ENCODE measurements around the gene DIP2C.

The DIP2C gene

DNA sequence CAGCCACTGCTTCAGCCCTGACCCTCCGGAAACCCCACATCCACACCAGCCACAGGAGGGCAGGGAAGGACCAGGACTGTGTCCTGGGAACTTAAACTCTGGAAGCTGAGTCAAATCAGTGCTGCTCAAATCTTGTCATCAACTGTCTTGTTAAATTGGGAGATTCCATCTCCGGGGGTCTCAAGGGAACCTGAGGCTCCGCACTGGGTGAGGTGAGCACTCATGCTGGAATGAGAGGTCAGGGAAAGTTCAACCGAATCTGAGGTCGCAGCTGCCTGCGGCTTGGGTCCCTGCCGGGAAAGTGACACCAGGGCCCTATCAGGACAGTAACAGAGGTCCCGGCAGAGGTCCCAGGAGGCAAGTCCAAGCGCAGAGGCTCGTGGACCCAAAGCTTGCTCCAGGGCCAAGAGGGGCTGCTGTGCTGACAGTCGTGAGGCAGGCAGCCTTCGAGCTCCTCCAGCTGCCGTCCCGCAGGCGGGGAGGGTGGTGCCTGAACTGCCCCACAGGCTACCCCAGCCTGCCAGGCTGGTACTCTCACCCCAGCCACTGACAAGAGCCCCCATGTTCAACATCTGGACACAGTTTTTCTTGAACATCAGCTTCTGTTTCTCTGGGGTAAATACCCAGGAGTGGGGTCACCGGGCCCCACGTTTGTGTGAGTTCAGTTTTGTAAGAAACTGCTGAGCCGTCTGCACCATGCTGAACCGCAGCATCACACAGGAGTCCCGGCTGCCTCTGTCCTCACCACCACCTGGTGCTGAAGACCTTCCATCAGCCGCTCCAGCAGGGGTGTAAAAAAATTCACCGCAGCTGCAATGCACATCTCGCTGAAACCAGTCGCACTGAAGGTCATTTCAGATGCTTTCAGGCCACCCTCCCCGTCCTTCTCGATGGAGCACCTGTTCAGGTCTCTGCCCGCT, 101.0 kb downstream of the DIP2C start:
- Histone ChIP-seq H3F3A (ENCODE audit: low read depth) (no peaks in the 10 kb centered on the region), H3K4me2 (ENCODE audit: low read depth, low read length, poor library complexity, severe bottlenecking) (no peak overlapping the region), H3K9ac (ENCODE audit: low read depth, low read length, poor library complexity, severe bottlenecking) (no peak overlapping the region), H3K9me3 (ENCODE audit: insufficient read depth, low read depth, low read length) (no peaks in the 10 kb centered on the region), H3K9me2 (replicated peaks; ENCODE audit: low read depth, low read length) (no peaks in the 10 kb centered on the region), H2AFZ (ENCODE audit: low read length) (no peak overlapping the region), H3K27me3 (ENCODE audit: insufficient read depth, low read length, poor library complexity, severe bottlenecking) (no peaks in the 10 kb centered on the region), H3K79me2 (ENCODE audit: insufficient read depth, low read length) (no peaks in the 10 kb centered on the region), H3K36me3 (ENCODE audit: insufficient read depth, low read length) (no peaks in the 10 kb centered on the region), H4K20me1 (ENCODE audit: insufficient read depth, low read length, poor library complexity, severe bottlenecking) (no peaks in the 10 kb centered on the region), H3K4me3 (ENCODE audit: low read length, poor library complexity, severe bottlenecking) (no peak overlapping the region), H3K4me1 (ENCODE audit: insufficient read depth, low read length, poor library complexity, severe bottlenecking) (no peaks in the 10 kb centered on the region)
- TF ChIP-seq EZH2phosphoT487 (IDR thresholded peaks at IDR 0.05; ENCODE audit: borderline replicate concordance), result no peak
- TF ChIP-seq, protein P1, sequence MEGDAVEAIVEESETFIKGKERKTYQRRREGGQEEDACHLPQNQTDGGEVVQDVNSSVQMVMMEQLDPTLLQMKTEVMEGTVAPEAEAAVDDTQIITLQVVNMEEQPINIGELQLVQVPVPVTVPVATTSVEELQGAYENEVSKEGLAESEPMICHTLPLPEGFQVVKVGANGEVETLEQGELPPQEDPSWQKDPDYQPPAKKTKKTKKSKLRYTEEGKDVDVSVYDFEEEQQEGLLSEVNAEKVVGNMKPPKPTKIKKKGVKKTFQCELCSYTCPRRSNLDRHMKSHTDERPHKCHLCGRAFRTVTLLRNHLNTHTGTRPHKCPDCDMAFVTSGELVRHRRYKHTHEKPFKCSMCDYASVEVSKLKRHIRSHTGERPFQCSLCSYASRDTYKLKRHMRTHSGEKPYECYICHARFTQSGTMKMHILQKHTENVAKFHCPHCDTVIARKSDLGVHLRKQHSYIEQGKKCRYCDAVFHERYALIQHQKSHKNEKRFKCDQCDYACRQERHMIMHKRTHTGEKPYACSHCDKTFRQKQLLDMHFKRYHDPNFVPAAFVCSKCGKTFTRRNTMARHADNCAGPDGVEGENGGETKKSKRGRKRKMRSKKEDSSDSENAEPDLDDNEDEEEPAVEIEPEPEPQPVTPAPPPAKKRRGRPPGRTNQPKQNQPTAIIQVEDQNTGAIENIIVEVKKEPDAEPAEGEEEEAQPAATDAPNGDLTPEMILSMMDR (conservative IDR thresholded peaks at IDR 0.05; ENCODE audit: low read length), result no peak

DNA sequence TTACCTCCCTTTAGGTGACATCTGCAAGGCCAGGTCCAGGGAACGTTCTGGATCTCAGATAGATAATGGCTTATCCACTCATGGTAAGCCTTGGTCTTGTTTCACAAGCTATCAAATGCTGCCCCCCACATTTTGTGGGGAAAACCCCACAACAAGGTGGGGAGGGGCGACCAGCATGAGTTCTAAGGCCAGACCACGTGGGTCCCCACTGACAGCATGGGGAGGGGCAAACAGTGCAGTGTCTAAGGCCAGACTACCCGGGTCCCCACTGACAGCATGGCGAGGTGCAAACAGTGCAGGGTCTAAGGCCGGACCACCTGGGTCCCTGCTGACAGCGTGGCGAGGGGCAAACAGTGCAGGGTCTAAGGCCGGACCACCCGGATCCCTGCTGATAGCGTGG, 102.8 kb downstream of the DIP2C start:
- H3K9me3 ChIP-seq (ENCODE audit: insufficient read depth, low read depth, low read length), result no peaks in the 10 kb centered on the region
- no peaks in the 10 kb centered on the region for H3K4me1 ChIP-seq (ENCODE audit: insufficient read depth, low read length, poor library complexity, severe bottlenecking)
- H3K27me3 ChIP-seq (ENCODE audit: insufficient read depth, low read length, poor library complexity, severe bottlenecking), result no peaks in the 10 kb centered on the region
- no peak overlapping the region for H3K4me2 ChIP-seq (ENCODE audit: low read depth, low read length, poor library complexity, severe bottlenecking)
- no peaks in the 10 kb centered on the region for H3F3A ChIP-seq (ENCODE audit: low read depth)
- no peaks in the 10 kb centered on the region for H4K20me1 ChIP-seq (ENCODE audit: insufficient read depth, low read length, poor library complexity, severe bottlenecking)
- H2AFZ ChIP-seq (ENCODE audit: low read length), result no peak overlapping the region
- H3K36me3 ChIP-seq (ENCODE audit: insufficient read depth, low read length), result no peaks in the 10 kb centered on the region
- no peak overlapping the region for H3K4me3 ChIP-seq (ENCODE audit: low read length, poor library complexity, severe bottlenecking)
- TF ChIP-seq, protein P1 (conservative IDR thresholded peaks at IDR 0.05; ENCODE audit: low read length), result no peak
- no peak for TF ChIP-seq EZH2phosphoT487 (IDR thresholded peaks at IDR 0.05; ENCODE audit: borderline replicate concordance)
- no peak overlapping the region for H3K9ac ChIP-seq (ENCODE audit: low read depth, low read length, poor library complexity, severe bottlenecking)
- H3K9me2 ChIP-seq (replicated peaks; ENCODE audit: low read depth, low read length), result no peaks in the 10 kb centered on the region
- H3K79me2 ChIP-seq (ENCODE audit: insufficient read depth, low read length), result no peaks in the 10 kb centered on the region

DNA sequence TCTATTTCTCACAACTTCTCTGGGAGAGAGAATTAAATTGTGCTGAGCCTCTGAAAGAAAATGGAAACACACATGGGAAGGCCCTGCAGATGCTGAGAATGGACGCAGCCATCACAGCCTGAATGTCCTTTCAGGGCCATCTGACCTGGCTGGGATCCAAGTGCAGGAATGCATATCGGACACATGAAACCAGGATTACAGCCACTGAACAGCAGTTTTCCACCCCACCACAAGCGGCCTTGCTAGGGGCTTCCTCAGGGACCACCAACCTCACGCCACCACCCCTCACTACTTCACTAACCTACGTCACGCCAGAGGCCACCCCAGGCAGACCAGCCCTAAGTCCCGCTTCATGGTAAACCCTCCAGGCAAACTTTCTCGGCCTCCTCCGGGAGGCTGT, 103.3 kb downstream of the DIP2C start:
- no peak overlapping the region for H2AFZ ChIP-seq (ENCODE audit: low read length)
- H3K4me1 ChIP-seq (ENCODE audit: insufficient read depth, low read length, poor library complexity, severe bottlenecking), result no peaks in the 10 kb centered on the region
- no peaks in the 10 kb centered on the region for H3K9me3 ChIP-seq (ENCODE audit: insufficient read depth, low read depth, low read length)
- no peaks in the 10 kb centered on the region for H3K9me2 ChIP-seq (replicated peaks; ENCODE audit: low read depth, low read length)
- TF ChIP-seq, protein P1 (conservative IDR thresholded peaks at IDR 0.05; ENCODE audit: low read length), result no peak
- TF ChIP-seq EZH2phosphoT487 (IDR thresholded peaks at IDR 0.05; ENCODE audit: borderline replicate concordance), result no peak
- H3K4me2 ChIP-seq (ENCODE audit: low read depth, low read length, poor library complexity, severe bottlenecking), result no peak overlapping the region
- H3K36me3 ChIP-seq (ENCODE audit: insufficient read depth, low read length), result no peaks in the 10 kb centered on the region
- H3K79me2 ChIP-seq (ENCODE audit: insufficient read depth, low read length), result no peaks in the 10 kb centered on the region
- no peaks in the 10 kb centered on the region for H3K27me3 ChIP-seq (ENCODE audit: insufficient read depth, low read length, poor library complexity, severe bottlenecking)
- H3K9ac ChIP-seq (ENCODE audit: low read depth, low read length, poor library complexity, severe bottlenecking), result no peak overlapping the region
- H4K20me1 ChIP-seq (ENCODE audit: insufficient read depth, low read length, poor library complexity, severe bottlenecking), result no peaks in the 10 kb centered on the region
- no peaks in the 10 kb centered on the region for H3F3A ChIP-seq (ENCODE audit: low read depth)
- no peak overlapping the region for H3K4me3 ChIP-seq (ENCODE audit: low read length, poor library complexity, severe bottlenecking)

All from Loucy (cell line).